MV-4-11 (cell line): ENCODE data around the gene NOBOX.
A peak's percentile ranks its signal among the peaks of the same experiment; 100 is the strongest.
"Not testable (repeated sequence)": the region's sequence is repeated elsewhere in the genome, so short reads cannot be mapped to it uniquely, and the experiment has no call there.

Experiments
- DNase-seq: peaks from one replicate; lab custom pipeline; 2025; lab: John Stamatoyannopoulos, UW

NOBOX gene

GRCh38 chr7:144403649-144404061 lies at the start of gene NOBOX:
Gene NOBOX (minus strand): TSS chr7:144403693.
- DNase-seq = no peak

DNA sequence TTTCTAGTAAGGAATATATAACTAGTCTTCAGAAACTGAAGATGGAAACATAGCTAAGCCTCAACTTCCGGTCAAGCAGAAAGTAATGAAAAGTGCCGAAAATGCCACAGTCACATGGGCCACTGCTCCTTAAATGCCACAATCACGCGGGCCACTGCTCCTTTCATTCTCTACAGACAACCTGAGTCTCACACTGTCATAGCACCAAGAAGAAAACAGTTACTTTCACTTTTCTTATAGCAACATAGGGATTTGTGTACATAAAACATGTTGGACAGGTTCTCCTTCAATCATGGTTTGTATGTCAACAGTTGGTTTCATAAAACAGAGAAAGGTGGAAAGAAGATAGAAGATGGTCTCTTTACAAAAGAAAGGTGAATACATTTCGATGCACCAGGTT lies 48.6 kb upstream of the NOBOX start:
- no peak for DNase-seq

DNA sequence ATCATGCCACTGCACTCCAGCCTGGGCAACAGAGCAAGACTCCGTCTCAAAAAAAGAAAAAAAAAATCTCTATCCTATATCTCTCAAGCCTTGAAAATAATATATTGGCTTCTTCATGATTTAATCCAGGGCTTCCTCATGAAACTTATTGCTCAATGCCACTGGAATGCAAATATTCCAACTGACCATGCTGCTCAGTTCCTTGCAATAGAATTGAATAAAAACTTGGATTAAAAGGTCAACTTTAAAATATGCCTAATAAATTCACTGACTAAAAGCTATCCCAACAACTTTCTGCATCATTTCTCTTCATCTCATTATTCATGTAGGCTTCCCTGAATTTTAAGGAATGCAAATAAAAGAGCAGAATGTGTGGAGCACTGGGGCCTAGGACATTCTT lies 42.1 kb upstream of the NOBOX start:
- DNase-seq = no peak

DNA sequence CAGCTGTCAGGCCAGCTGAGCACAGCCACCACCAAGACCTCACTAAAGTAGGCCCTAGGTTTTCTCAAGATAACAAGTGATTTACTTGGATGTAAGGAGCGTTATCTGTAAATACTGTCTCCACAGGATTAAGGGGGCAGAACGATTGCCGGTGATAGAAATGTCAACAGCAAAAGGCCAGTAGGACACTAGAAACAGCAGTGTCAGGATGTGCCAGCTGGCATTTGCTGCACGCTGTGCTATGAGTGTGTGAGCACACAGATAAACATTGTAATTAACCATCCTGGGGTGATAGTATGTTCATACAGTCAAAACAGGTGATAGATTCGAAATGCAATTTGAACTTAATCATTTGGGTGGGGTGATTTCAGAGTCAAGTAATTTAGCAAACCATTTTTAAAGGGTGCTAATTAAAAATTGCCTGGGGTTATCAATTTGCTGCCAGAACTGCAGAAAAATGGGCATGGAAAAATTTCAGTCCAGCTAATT lies 36.3 kb upstream of the NOBOX start:
- no peak for DNase-seq

- DNase-seq = no peak
These were observed 35.3 kb upstream of the NOBOX start for GRCh38 chr7:144438759-144439158.

DNA sequence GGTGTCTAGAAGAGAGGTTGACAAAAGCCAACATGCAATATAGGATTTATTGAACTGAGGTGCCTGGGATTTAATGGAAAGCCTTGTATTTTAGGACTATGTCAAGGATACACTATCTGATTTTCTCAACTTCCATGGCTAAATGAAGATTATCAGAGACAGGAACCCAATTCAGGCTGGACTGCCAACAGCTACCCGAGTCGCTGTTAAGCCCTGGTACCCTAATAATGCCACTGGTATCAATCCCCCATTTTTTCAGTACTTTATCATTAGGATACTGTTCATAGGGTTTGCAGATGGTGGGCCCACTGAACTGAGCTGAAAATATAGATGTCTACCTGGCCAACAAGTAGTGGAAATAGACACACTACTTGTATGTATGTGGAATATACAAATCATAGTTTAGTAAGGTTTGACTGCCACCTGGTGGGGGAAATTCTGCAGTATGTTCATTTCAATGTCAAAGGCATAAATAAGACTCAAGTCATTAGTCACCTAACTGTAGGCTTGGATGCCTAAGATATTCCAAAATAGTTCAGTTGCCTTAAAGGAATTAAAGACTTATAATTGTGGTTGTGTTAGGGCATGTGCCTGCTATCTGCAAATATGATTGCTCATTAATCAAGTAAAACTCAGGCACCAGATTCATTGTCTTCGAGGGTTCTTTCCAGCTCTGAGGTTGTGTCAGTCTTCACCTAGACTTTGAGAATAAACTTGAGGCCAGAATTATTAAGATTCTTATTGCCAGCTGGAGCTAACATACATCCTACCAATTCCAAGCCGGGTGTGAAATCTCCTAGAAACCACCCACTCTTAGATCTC lies 34.1 kb upstream of the NOBOX start:
- DNase-seq = peak; percentile 57

DNA sequence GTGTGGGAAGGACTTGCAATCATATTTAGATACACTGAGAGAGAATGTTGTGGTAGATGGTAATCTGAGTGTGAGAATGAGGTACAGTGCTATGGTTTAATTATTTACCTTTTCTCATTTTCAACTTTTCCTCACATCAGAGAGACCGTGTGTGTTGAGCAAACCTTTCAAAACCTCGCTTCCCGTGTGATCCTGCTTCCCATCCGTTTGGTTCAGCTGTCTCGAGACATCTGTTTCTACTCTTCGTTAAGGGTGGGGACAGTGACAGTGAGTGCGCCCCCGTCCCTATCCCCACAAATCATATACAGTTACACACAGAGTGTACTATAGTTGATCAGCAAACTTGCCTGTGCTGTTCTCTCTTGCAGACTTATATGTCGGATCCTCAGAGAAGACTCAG lies 33.0 kb upstream of the NOBOX start:
- DNase-seq = no peak

- DNase-seq = no peak
These were observed 24.9 kb upstream of the NOBOX start for GRCh38 chr7:144428431-144428830.

GRCh38 chr7:144427539-144427938 lies 24.0 kb upstream of the NOBOX start:
- not testable (repeated sequence) for DNase-seq

- not testable (repeated sequence) for DNase-seq
These were observed 15.4 kb upstream of the NOBOX start for GRCh38 chr7:144418931-144419330.

GRCh38 chr7:144416341-144416740 lies 12.8 kb upstream of the NOBOX start:
- DNase-seq = no peak

DNA sequence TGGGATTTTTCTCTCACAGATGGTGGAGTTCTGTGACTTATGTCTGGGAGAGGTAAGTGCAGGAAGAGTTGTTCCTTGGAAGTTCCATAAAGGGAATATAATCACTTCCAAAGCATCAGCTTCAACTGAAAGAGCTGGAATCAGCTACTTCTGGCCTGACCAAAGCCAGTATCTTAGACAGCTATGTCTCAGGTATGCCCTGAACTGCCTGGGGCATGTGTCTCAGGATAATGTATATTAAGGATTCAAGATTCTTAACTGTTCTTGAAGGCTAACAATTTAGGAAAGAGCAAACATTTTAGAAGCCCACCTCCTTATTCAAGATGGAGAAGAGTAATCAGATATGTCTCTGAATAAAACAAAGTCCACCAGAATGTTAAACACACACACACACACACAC lies 12.4 kb upstream of the NOBOX start:
- DNase-seq = no peak

DNA sequence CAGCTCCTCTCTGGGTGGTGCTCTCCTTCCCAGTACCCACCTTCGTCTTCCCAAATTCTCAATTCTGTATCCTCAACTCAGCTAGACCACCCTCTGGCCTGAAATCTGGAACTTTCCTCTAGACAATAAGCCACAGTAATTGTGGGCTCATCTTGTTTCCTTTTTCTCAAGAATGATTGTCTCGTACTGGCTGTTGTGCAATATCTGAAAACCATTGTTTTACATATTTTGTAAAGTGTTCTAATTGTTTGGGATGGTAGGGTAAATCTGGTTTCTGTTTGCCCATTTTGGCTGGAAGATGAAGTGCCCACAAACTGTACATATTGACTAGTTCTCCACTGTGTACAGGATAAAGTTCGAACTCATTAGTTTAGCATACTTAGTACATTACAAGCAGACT lies 11.3 kb upstream of the NOBOX start:
- peak; percentile 38 for DNase-seq

DNA sequence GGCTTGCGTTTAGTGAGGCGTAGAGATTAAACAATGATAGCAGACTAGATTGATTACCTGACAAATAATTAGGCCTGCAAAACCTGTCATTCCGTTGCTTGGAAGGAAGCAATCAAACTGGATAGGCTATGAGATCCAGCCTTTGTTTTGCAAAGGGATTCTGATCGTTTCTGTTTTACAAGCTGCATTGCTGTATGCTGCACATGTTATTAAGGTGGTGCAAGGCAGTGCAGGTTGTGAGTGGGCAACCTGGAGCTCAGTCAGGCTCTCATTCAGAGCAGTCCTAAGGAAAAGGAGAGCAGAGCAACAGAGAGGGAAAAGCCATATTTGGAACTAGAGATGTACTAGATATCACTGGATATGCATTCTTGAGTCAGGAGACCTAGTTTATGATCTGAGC lies 6.9 kb upstream of the NOBOX start:
- DNase-seq = no peak

GRCh38 chr7:144408121-144408520 lies 4.6 kb upstream of the NOBOX start:
- no peak for DNase-seq

GRCh38 chr7:144407266-144407931 lies 3.9 kb upstream of the NOBOX start:
- DNase-seq = no peak

DNA sequence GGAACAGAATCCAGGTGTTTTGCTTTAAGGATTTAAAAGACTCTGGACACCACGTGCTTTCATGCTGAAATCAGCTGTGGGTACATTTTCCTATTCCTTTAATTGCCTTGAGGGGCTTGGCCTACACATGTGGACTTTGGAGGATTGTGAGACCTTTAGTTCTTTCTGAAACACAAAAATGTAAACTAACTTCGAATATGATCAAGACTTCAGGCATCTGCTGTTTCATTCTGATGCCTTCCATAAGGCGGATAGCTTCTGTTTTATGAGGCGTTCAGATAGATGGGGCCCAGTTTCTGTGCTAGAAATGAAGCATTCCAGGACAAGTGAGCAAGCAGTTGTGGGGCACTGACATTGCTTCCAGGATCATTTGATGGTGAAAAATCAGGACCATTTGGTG lies 1.5 kb upstream of the NOBOX start:
- DNase-seq = no peak

DNA sequence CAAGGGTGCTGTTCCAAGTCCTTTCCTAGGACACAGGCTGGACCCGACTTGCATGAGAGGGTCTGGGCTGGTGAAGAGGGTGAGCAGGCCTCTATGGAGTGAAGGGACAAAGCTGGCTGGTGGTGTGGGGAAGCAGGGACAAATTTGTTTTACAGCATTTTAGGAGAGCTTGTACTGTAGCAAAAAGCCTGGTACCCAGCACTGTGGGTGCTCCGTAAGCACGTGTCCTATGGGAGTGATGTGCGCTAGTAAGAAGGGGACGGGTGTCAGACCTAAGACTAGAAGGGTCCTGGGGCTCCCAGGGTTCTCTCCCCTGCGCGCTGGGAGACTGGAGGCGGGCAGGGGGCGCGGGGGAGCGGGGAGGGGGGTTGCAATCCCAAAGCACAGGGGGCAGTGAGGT lies 391 bp downstream of the NOBOX start:
- no peak for DNase-seq

GRCh38 chr7:144401490-144401889 lies 2.0 kb downstream of the NOBOX start:
- DNase-seq = no peak

GRCh38 chr7:144399946-144400345 lies 3.5 kb downstream of the NOBOX start:
- no peak for DNase-seq

DNA sequence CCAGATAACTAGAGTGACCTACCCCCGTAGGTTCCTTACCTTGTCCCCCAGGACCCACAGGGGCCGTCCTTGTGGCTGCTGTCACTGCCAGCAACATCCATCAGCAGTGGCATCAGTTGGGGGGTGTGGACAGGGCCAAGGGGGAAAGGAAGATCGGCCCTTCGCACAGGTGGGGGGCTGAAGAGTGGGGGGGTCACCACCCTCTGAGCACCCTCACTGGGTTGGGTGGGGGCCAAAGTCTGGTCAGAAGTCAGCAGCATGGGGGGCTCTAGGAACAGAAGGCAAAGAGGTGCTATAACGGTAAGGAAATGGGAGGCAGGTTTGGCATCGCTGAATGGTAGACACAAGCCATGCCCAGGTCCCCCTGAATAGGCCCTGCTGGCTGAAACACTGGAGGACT lies 4.6 kb downstream of the NOBOX start:
- no peak for DNase-seq

DNA sequence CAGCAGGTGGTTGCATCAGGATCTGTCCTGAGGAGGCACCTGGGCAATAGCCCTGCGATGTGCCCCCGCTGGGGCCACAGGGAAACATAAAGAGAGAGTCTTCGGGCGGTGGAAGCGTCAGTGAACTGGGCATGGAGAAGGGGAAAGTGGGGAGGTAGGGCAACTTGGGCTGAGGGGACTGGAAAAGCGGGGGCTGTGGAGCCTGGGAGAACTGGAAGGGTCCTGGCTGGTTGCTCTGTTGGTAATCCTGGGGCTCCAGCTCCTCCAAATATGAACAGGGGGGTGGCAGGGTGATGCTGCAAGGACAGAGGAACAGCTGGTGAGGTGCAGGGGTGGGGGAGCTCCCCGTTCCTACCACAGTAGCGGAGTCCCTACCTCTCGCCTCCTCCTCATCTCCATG lies 5.2 kb downstream of the NOBOX start:
- DNase-seq = no peak

DNA sequence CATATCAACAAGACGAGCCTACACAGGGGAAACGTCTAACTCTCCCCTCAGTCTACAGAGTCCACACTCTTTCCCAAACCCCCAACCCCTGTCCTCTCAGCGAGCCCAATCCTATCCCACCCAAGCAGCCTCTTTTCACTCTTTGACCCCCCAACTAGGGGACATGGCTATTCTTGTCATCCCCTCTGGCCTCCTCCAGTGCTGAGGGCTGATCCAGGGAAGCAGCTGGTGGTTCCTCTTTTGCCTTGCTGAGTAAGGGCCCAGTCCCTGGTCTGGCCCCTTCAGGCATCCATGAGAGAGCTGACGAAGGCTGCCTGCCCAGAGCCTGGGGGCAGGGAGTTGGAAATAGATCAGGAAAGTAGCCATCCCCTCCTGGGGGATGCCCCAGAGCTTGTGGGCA lies 6.4 kb downstream of the NOBOX start:
- DNase-seq = no peak
